ENCODE data around the gene CDX1. TPM values are rescaled to one million over a fixed set of nuclear protein-coding genes. Genes with fewer than 3 reads are reported as not detected.

The CDX1 gene
- polyA plus RNA-seq, 3 donors, result not detected

DNA sequence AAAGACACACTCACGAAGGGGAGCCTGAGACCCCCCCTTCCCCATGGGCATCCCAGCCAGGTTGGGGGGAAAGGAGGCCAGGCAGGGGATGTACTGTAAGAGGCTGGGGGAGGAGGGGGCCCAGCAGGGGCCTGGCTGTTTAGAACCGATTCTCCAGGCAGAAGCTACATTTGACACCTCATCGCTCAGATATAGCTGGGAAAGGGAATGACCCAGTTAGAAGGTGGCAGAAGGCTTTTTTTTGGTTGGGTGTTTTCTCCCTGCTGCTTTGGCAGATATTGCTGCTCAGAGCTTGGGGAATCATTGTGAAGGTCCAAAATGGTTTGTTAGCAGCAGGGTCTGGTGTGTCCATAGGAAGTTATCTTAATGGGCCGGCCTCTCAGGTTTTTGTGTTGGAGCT is 6.0 kb downstream of the CDX1 start:
- intact Hi-C loops (cut with micrococcal nuclease), result loop anchor here in 1 of 2 donors (5.0 kb wide), 1 partner anchor 40 kb away; no protein-coding TSS in a partner anchor
- Histone ChIP-seq H3K9ac (ENCODE audit: insufficient read depth, low read length, poor library complexity, severe bottlenecking) (no peak overlapping the region), H3K27me3 (ENCODE audit: control insufficient read depth in 2 of 2, insufficient read depth in 2 of 2, low read length in 2 of 2) (peaks cover 24 to 34% of the 10 kb centered on the region in 2 donors), H3K79me2 (ENCODE audit: insufficient read depth, low read length) (no peaks in the 10 kb centered on the region), H2AFZ (ENCODE audit: insufficient read depth, low read depth, low read length, poor library complexity, severe bottlenecking) (no peak overlapping the region), H3K27ac (ENCODE audit: low read depth in 1 of 2, low read length in 2 of 2) (no peak overlapping the region), H3K4me3 (replicated peaks in 1 of 3; ENCODE audit: low read depth in 2 of 3, low read length in 3 of 3) (no peak overlapping the region), H3K36me3 (replicated peaks in 1 of 2; ENCODE audit: control insufficient read depth in 1 of 2, insufficient read depth in 2 of 2, low read length in 2 of 2) (no peaks in the 10 kb centered on the region), H3K9me3 (replicated peaks in 1 of 2; ENCODE audit: control insufficient read depth in 1 of 2, insufficient read depth in 1 of 2, low read length in 2 of 2) (peaks cover 0 to 7% of the 10 kb centered on the region in 2 donors), H4K20me1 (ENCODE audit: insufficient read depth, low read length) (no peaks in the 10 kb centered on the region), H3K4me1 (ENCODE audit: control insufficient read depth in 1 of 2, insufficient read depth in 2 of 2, low read length in 2 of 2) (no peaks in the 10 kb centered on the region), H3K4me2 (replicated peaks; ENCODE audit: extremely low read depth, low read length, poor library complexity, severe bottlenecking) (no peak overlapping the region)
- H3K27me3 Mint-ChIP-seq (ENCODE audit: low read depth in 3 of 3), result peaks cover 28 to 35% (median 30%) of the 10 kb centered on the region in 3 donors
- H3K4me1 Mint-ChIP-seq, result peaks cover under 1% of the 10 kb centered on the region
- no peak for TF ChIP-seq CTCF (IDR thresholded peaks at IDR 0.05)
- 100% methylated on average over 2 of the region's 4 CpGs for whole genome bisulfite sequencing (ENCODE audit: insufficient coverage)
- H3K4me3 Mint-ChIP-seq, result no peak overlapping the region
- H3K27ac Mint-ChIP-seq, result no peak overlapping the region
- no peak for DNase-seq
- peaks cover 0 to 4% (median under 1%) of the 10 kb centered on the region in 7 donors for H3K9me3 Mint-ChIP-seq
- peaks cover 0 to 4% of the 10 kb centered on the region in 2 donors for H3K36me3 Mint-ChIP-seq

DNA sequence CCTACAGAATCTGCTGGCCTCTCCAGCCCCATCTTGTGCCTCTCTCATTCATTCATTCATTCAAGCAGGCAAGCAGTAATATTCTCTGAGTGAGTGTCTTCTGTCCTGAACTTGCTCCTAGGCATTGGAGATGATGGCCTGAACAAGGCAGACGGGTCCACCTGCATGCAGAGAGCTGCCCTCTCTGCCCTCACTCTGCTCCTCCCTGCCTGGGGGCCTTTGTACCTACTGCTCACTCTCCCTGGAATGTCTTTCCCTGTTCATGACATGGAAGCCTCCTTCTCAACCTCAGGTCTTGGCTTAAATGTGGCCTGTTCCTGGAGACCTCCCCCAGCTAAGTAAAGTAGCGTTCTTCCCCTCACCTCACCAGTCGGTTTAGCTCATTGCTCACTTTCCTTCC is 6.6 kb downstream of the CDX1 start:
- Histone ChIP-seq H3K79me2 (ENCODE audit: insufficient read depth, low read length) (no peaks in the 10 kb centered on the region), H3K4me1 (ENCODE audit: control insufficient read depth in 1 of 2, insufficient read depth in 2 of 2, low read length in 2 of 2) (no peaks in the 10 kb centered on the region), H3K27me3 (ENCODE audit: control insufficient read depth in 2 of 2, insufficient read depth in 2 of 2, low read length in 2 of 2) (peaks cover 18 to 28% of the 10 kb centered on the region in 2 donors), H3K27ac (ENCODE audit: low read depth in 1 of 2, low read length in 2 of 2) (no peak overlapping the region), H3K4me3 (replicated peaks in 1 of 3; ENCODE audit: low read depth in 2 of 3, low read length in 3 of 3) (no peak overlapping the region), H4K20me1 (ENCODE audit: insufficient read depth, low read length) (no peaks in the 10 kb centered on the region), H3K9ac (ENCODE audit: insufficient read depth, low read length, poor library complexity, severe bottlenecking) (no peak overlapping the region), H3K9me3 (replicated peaks in 1 of 2; ENCODE audit: control insufficient read depth in 1 of 2, insufficient read depth in 1 of 2, low read length in 2 of 2) (peaks cover 0 to 1% of the 10 kb centered on the region in 2 donors), H3K36me3 (replicated peaks in 1 of 2; ENCODE audit: control insufficient read depth in 1 of 2, insufficient read depth in 2 of 2, low read length in 2 of 2) (no peaks in the 10 kb centered on the region), H3K4me2 (replicated peaks; ENCODE audit: extremely low read depth, low read length, poor library complexity, severe bottlenecking) (no peak overlapping the region), H2AFZ (ENCODE audit: insufficient read depth, low read depth, low read length, poor library complexity, severe bottlenecking) (no peak overlapping the region)
- Mint-ChIP-seq H3K4me3 (no peak overlapping the region), H3K9me3 (peaks cover 0 to 1% (median 0%) of the 10 kb centered on the region in 7 donors), H3K27me3 (ENCODE audit: low read depth in 3 of 3) (peaks cover 22 to 29% (median 24%) of the 10 kb centered on the region in 3 donors), H3K27ac (no peak overlapping the region), H3K4me1 (no peaks in the 10 kb centered on the region), H3K36me3 (peaks cover 0 to 1% of the 10 kb centered on the region in 2 donors)
- TF ChIP-seq CTCF (IDR thresholded peaks at IDR 0.05), result no peak
- DNase-seq, result no peak
- intact Hi-C loops (cut with micrococcal nuclease), result loop anchor here in 1 of 2 donors (5.0 kb wide), 1 partner anchor 41 kb away; no protein-coding TSS in a partner anchor
- WGBS (ENCODE audit: insufficient coverage), result 88% methylated on average over 1 of the region's 3 CpGs
